ENCODE results near the gene BRD3OS. TPM values are rescaled to one million over a fixed set of nuclear protein-coding genes. Genes with fewer than 3 reads are reported as not detected.

Gene BRD3OS
- total RNA-seq, 1 experiment from 2014 or later: 13.6 TPM

DNA sequence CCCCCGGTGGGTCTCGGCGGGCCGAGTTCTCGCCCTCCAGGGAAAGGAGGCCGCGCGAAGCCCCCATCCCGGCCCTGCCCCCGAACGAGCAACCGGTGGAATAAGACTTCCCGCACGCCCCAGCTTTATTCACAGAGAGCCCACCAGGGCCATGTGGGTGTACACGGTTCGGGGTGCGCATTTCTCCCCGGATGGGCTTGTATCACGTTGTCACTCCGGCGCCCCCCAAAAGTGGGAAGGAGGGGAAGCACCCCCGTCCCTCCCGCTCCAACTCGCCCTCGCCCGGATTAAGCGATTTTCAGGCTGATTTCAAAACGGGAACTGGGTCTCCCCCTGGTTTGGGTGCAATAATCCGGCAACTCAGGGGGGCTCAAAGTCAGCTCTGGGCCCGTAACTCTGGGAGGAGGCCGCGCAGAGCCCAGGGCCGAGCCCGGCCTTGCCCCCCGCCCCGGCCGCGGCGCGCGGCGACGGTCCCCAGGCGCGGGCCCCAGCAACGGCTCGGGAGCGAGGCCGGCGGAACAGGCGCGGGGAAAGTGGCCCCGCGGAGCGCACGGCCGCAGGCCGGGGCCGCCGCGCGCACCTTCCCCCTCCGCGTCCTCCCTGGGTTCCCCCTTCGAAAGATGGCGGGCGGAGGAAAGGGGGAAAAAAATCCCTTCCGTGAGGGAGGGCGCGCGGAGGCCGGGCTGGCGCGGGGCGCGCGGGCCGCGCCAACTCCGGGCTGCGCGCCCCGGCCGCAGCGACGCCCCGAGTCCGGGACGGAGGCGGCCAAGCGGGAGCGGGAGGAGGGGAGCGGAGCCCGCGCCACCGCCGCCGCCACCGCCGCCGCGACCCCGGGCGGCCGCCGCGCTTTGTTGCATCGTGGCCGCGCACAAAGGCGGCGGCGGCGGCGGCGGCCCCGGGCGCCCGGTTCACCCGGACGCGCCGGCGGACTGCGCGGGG, 41.9 kb downstream of the BRD3OS start:
- no peak for TF ChIP-seq EZH2phosphoT487 (IDR thresholded peaks at IDR 0.05; ENCODE audit: borderline replicate concordance, low read length)
- ChIA-PET POLR2A (ENCODE audit: unreplicated experiment) (no interaction called here), CTCF (no interaction called here)
- H4K20me1 ChIP-seq (ENCODE audit: low read length): no peaks in the 10 kb centered on the region
- H3K36me3 ChIP-seq (ENCODE audit: low read depth, low read length): no peaks in the 10 kb centered on the region
- peak overlapping the region; percentile 30; the same call in 1 of the 2 replicates for H2AFZ ChIP-seq (ENCODE audit: low read length)
- ATAC-seq (no peak; the same call in 1 of the 2 replicates), DNase-seq (no peak)
- no peaks in the 10 kb centered on the region for H3F3A ChIP-seq (ENCODE audit: low read length, unreplicated experiment)
- no peaks in the 10 kb centered on the region for H3K9me2 ChIP-seq (replicated peaks; ENCODE audit: low read length)
- BruUV-seq (replicated peaks): no TSS peak
- H3K9ac ChIP-seq (ENCODE audit: low read length): peak overlapping the region; percentile 83
- no peaks in the 10 kb centered on the region; the same call in 1 of the 2 replicates for H3K27me3 ChIP-seq (ENCODE audit: low read length)
- H3K4me1 ChIP-seq (ENCODE audit: insufficient read depth, low read length): peaks cover 9% of the 10 kb centered on the region; the same call in 1 of the 2 replicates
- intact Hi-C loops (cut with micrococcal nuclease): loop anchor here (5.0 kb wide), 1 partner anchor 70 kb away; the partner anchor contains the start of gene WDR5
- H3K4me3 ChIP-seq (ENCODE audit: low read length): peak overlapping the region; percentile 89
- peak overlapping the region; percentile 99 for H3K4me2 ChIP-seq (ENCODE audit: low read length)
- peaks cover 50% of the 10 kb centered on the region for H3K79me2 ChIP-seq (ENCODE audit: low read length)
- no peak overlapping the region for H3K27ac ChIP-seq (ENCODE audit: low read length)
- H3K9me3 ChIP-seq (ENCODE audit: low read length): no peaks in the 10 kb centered on the region

DNA sequence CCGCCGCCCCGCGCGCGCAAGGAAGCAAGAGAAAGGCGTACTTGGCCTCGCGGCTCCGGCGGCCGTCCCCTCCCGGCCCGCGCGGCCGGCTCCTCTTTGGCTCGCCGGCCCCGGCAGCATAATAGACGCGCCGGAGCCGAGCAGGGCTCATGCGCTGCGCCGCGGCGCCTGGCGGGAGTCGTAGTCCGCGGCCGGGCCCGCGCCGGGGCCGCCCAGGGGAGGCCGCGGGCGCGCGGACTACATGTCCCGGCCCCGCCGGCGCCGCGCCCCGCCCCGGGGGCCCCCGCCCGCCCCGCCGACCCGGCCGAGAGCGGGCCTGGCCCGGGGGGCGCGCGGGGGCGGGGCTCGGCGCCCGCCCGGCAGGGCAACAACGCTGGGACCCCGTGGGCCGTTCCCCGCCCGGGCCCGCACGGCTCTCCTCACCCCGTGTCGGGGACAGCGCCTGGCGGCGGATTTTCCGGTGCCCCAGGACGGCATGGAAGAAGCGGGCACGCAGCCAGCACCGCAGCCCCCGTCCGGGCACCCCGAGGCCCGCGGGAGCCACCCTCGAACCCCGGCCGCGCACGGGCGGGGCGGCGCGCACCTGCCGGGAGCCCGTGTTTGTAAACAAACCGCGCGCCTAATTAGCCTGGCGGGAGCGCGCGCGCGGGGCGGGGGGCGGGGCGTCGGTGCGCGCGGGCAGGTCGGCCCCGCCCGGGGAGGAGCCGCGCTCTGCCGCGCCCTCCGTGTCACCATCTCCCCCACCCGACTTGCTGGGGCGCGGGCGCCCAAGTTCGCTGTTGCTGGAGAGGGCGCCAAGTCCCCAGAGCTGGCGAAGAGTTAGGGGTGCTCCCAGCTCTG, 42.8 kb downstream of the BRD3OS start, which contains the start of gene BRD3:
TSS of gene BRD3 (minus strand) at position 123 of the 840 bp plus-strand sequence. CDS start 14,549 bp downstream, outside the sequence.
- Histone ChIP-seq H3K36me3 (ENCODE audit: low read depth, low read length) (no peaks in the 10 kb centered on the region), H3K27ac (ENCODE audit: low read length) (no peak within 1 kb of the TSS), H3K4me2 (ENCODE audit: low read length) (peak within 1 kb of the TSS; percentile 99), H2AFZ (ENCODE audit: low read length) (peak within 1 kb of the TSS; percentile 91), H3K9me3 (ENCODE audit: low read length) (no peaks in the 10 kb centered on the region), H3K79me2 (ENCODE audit: low read length) (peaks cover 41% of the 10 kb centered on the region), H3K27me3 (ENCODE audit: low read length) (no peaks in the 10 kb centered on the region; the same call in 1 of the 2 replicates), H3K4me3 (ENCODE audit: low read length) (peak within 1 kb of the TSS; percentile 89), H3F3A (ENCODE audit: low read length, unreplicated experiment) (no peaks in the 10 kb centered on the region), H3K4me1 (ENCODE audit: insufficient read depth, low read length) (peaks cover 9% of the 10 kb centered on the region; the same call in 1 of the 2 replicates), H3K9ac (ENCODE audit: low read length) (peak within 1 kb of the TSS; percentile 83), H4K20me1 (ENCODE audit: low read length) (no peaks in the 10 kb centered on the region), H3K9me2 (replicated peaks; ENCODE audit: low read length) (no peaks in the 10 kb centered on the region)
- peak; percentile 85 for DNase-seq
- BruUV-seq (replicated peaks): no TSS peak
- ChIA-PET POLR2A (ENCODE audit: unreplicated experiment) (no interaction called here), CTCF (no interaction called here)
- TF ChIP-seq EZH2 (IDR thresholded peaks at IDR 0.05; ENCODE audit: low read length, unreplicated experiment) (no peak), EZH2phosphoT487 (IDR thresholded peaks at IDR 0.05; ENCODE audit: borderline replicate concordance, low read length) (no peak)
- TF ChIP-seq, protein P1, sequence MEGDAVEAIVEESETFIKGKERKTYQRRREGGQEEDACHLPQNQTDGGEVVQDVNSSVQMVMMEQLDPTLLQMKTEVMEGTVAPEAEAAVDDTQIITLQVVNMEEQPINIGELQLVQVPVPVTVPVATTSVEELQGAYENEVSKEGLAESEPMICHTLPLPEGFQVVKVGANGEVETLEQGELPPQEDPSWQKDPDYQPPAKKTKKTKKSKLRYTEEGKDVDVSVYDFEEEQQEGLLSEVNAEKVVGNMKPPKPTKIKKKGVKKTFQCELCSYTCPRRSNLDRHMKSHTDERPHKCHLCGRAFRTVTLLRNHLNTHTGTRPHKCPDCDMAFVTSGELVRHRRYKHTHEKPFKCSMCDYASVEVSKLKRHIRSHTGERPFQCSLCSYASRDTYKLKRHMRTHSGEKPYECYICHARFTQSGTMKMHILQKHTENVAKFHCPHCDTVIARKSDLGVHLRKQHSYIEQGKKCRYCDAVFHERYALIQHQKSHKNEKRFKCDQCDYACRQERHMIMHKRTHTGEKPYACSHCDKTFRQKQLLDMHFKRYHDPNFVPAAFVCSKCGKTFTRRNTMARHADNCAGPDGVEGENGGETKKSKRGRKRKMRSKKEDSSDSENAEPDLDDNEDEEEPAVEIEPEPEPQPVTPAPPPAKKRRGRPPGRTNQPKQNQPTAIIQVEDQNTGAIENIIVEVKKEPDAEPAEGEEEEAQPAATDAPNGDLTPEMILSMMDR (conservative IDR thresholded peaks at IDR 0.05; ENCODE audit: low read depth, low read length): no peak
- peak; percentile 86 for ATAC-seq
- intact Hi-C loops (cut with micrococcal nuclease): loop anchor here (1.0 to 5.0 kb wide), 3 partner anchors 31 to 69 kb away; partner anchors contain the start of genes BRD3OS and WDR5
